Measurements from ENCODE around the gene NR1I3. TPM values are rescaled to one million over a fixed set of nuclear protein-coding genes. Genes with fewer than 3 reads are reported as not detected.

NR1I3 gene
- total RNA-seq, 1 donor from 2014 or later = not detected

GRCh38 chr1:161185282-161185682, 52.7 kb downstream of the NR1I3 start:
- TF ChIP-seq CTCF (IDR thresholded peaks at IDR 0.05; ENCODE audit: insufficient read depth, low read depth, low read length) (no peak), EZH2 (IDR thresholded peaks at IDR 0.05; ENCODE audit: insufficient read depth, low read length) (no peak)
- Histone ChIP-seq H3K9me3 (ENCODE audit: insufficient read depth, low read depth, low read length) (no peaks in the 10 kb centered on the region), H3K79me2 (ENCODE audit: insufficient read depth, low read length) (no peaks in the 10 kb centered on the region), H4K20me1 (ENCODE audit: insufficient read depth, low read length) (no peaks in the 10 kb centered on the region), H3K36me3 (ENCODE audit: insufficient read depth, low read length) (no peaks in the 10 kb centered on the region), H2AFZ (ENCODE audit: low read depth, low read length) (no peak overlapping the region), H3K4me3 (ENCODE audit: insufficient read depth, low read depth, low read length) (no peak overlapping the region), H3K9ac (ENCODE audit: low read length) (no peak overlapping the region), H3K27ac (ENCODE audit: low read depth, low read length) (no peak overlapping the region), H3K4me2 (ENCODE audit: low read length) (no peak overlapping the region), H3K4me1 (ENCODE audit: insufficient read depth, low read length) (peaks cover 5% of the 10 kb centered on the region), H3K27me3 (ENCODE audit: insufficient read depth, low read length) (no peaks in the 10 kb centered on the region)
- FAIRE-seq (no peak), DNase-seq (ENCODE audit: low read depth) (peak; percentile 57)
- H3K4me3 Mint-ChIP-seq (ENCODE audit: unreplicated experiment) = no peak overlapping the region
- H3K9me3 Mint-ChIP-seq (ENCODE audit: unreplicated experiment) = peaks cover 2% of the 10 kb centered on the region
- H3K27ac Mint-ChIP-seq (ENCODE audit: unreplicated experiment) = peak overlapping the region; percentile 29
- H3K36me3 Mint-ChIP-seq (ENCODE audit: low read depth, unreplicated experiment) = peaks cover 2% of the 10 kb centered on the region
- H3K27me3 Mint-ChIP-seq (ENCODE audit: low read depth, unreplicated experiment) = peaks cover 4% of the 10 kb centered on the region
- H3K4me1 Mint-ChIP-seq (ENCODE audit: low read depth, unreplicated experiment) = peaks cover 14% of the 10 kb centered on the region

- Mint-ChIP-seq H3K9me3 (ENCODE audit: unreplicated experiment) (peaks cover 2% of the 10 kb centered on the region), H3K4me1 (ENCODE audit: low read depth, unreplicated experiment) (peaks cover 17% of the 10 kb centered on the region), H3K27ac (ENCODE audit: unreplicated experiment) (no peak overlapping the region), H3K27me3 (ENCODE audit: low read depth, unreplicated experiment) (peaks cover 3% of the 10 kb centered on the region), H3K4me3 (ENCODE audit: unreplicated experiment) (no peak overlapping the region), H3K36me3 (ENCODE audit: low read depth, unreplicated experiment) (peaks cover 2% of the 10 kb centered on the region)
- DNase-seq (ENCODE audit: low read depth) (peak; percentile 33), FAIRE-seq (no peak)
- Histone ChIP-seq H3K27ac (ENCODE audit: low read depth, low read length) (peak overlapping the region; percentile 1), H3K9me3 (ENCODE audit: insufficient read depth, low read depth, low read length) (no peaks in the 10 kb centered on the region), H4K20me1 (ENCODE audit: insufficient read depth, low read length) (no peaks in the 10 kb centered on the region), H3K79me2 (ENCODE audit: insufficient read depth, low read length) (peaks cover under 1% of the 10 kb centered on the region), H2AFZ (ENCODE audit: low read depth, low read length) (peak overlapping the region; percentile 23), H3K4me3 (ENCODE audit: insufficient read depth, low read depth, low read length) (no peak overlapping the region), H3K4me2 (ENCODE audit: low read length) (peak overlapping the region; percentile 40), H3K4me1 (ENCODE audit: insufficient read depth, low read length) (peaks cover 9% of the 10 kb centered on the region), H3K27me3 (ENCODE audit: insufficient read depth, low read length) (no peaks in the 10 kb centered on the region), H3K9ac (ENCODE audit: low read length) (no peak overlapping the region), H3K36me3 (ENCODE audit: insufficient read depth, low read length) (no peaks in the 10 kb centered on the region)
- TF ChIP-seq EZH2 (IDR thresholded peaks at IDR 0.05; ENCODE audit: insufficient read depth, low read length) (no peak), CTCF (IDR thresholded peaks at IDR 0.05; ENCODE audit: insufficient read depth, low read depth, low read length) (no peak)
These were observed 55.8 kb downstream of the NR1I3 start for GRCh38 chr1:161182214-161182613.

DNA sequence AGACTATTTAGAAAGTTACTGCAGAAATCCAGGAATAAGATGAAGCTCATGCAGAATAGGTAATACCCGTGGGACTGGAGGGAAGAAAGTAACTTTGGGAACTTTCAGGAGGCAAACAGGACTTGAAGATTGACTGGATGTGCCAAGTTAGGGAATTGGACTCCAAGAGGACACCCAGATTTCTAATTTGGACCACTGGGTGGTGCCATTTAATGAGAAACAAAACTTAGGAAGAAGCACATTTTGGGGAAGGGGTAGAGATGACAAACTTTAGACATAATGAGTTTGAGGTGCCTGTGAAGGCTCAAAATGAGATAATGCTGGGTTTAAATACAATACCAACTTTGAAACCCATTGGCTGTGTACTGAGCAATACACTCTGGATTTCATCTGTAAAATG, 57.4 kb downstream of the NR1I3 start:
- Mint-ChIP-seq H3K4me3 (ENCODE audit: unreplicated experiment) (no peak overlapping the region), H3K27ac (ENCODE audit: unreplicated experiment) (no peak overlapping the region), H3K36me3 (ENCODE audit: low read depth, unreplicated experiment) (peaks cover 10% of the 10 kb centered on the region), H3K27me3 (ENCODE audit: low read depth, unreplicated experiment) (no peaks in the 10 kb centered on the region), H3K4me1 (ENCODE audit: low read depth, unreplicated experiment) (peaks cover 21% of the 10 kb centered on the region), H3K9me3 (ENCODE audit: unreplicated experiment) (no peaks in the 10 kb centered on the region)
- TF ChIP-seq CTCF (IDR thresholded peaks at IDR 0.05; ENCODE audit: insufficient read depth, low read depth, low read length) (peak; percentile 31), EZH2 (IDR thresholded peaks at IDR 0.05; ENCODE audit: insufficient read depth, low read length) (no peak)
- DNase-seq (ENCODE audit: low read depth) (no peak), FAIRE-seq (peak; percentile 29)
- Histone ChIP-seq H3K4me2 (ENCODE audit: low read length) (no peak overlapping the region), H4K20me1 (ENCODE audit: insufficient read depth, low read length) (no peaks in the 10 kb centered on the region), H3K27me3 (ENCODE audit: insufficient read depth, low read length) (no peaks in the 10 kb centered on the region), H3K79me2 (ENCODE audit: insufficient read depth, low read length) (peaks cover 16% of the 10 kb centered on the region), H3K4me3 (ENCODE audit: insufficient read depth, low read depth, low read length) (no peak overlapping the region), H2AFZ (ENCODE audit: low read depth, low read length) (no peak overlapping the region), H3K36me3 (ENCODE audit: insufficient read depth, low read length) (no peaks in the 10 kb centered on the region), H3K4me1 (ENCODE audit: insufficient read depth, low read length) (peaks cover 17% of the 10 kb centered on the region), H3K9ac (ENCODE audit: low read length) (no peak overlapping the region), H3K9me3 (ENCODE audit: insufficient read depth, low read depth, low read length) (no peaks in the 10 kb centered on the region), H3K27ac (ENCODE audit: low read depth, low read length) (no peak overlapping the region)
